Measurements from ENCODE around the gene SIGLEC1.

SIGLEC1 gene

DNA sequence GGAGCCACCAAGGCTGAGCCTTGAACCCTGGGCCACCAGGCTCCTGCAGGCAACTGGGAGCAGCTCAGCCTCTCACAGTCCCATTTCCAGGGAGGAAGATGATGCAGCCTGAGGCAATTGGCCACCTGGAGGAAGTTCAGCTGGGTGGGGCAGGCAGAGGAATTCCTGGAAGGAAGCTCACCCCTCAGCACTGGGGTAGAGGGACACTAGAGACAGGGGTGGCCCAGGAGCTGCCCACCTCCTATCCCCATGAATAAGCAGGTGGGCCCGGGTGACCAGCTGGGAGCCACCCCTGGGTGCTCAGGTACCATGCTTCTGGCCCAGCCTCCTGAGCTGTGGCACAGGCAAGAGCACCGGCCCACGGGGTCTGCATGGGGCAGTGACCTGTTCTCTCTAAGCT, 16.5 kb upstream of the SIGLEC1 start:
- TF ChIP-seq OSR1 (CRISPR knock-in tag; IDR thresholded peaks at IDR 0.05) (no peak), CSRNP3 (CRISPR knock-in tag; IDR thresholded peaks at IDR 0.05) (no peak)
- no peak for ATAC-seq

DNA sequence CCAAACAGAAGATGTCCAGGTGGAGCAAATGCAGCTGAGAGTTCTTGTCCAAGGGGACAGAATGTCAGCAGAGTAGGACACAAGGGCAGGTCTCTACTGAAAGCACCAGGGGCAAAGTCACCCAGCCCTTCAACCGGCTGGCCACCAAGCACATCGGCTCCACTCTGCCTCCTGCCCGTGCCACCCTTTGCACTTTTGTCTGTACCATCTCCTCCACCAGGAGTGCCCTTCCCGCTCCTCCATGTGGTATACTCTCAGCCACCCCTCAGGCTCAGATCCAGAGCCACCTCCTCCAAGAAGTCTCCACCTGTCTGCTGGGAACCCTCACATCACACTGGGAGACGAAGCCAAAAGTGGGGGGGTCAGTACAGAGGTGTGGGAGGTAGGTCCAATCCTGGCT, 16.0 kb upstream of the SIGLEC1 start:
- no peak for TF ChIP-seq ZC3H10 (CRISPR knock-in tag; IDR thresholded peaks at IDR 0.05)
- TF ChIP-seq, protein P1, sequence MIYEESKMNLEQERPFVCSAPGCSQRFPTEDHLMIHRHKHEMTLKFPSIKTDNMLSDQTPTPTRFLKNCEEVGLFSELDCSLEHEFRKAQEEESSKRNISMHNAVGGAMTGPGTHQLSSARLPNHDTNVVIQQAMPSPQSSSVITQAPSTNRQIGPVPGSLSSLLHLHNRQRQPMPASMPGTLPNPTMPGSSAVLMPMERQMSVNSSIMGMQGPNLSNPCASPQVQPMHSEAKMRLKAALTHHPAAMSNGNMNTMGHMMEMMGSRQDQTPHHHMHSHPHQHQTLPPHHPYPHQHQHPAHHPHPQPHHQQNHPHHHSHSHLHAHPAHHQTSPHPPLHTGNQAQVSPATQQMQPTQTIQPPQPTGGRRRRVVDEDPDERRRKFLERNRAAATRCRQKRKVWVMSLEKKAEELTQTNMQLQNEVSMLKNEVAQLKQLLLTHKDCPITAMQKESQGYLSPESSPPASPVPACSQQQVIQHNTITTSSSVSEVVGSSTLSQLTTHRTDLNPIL (CRISPR knock-in tag; IDR thresholded peaks at IDR 0.05; ENCODE audit: low read depth) = no peak
- TF ChIP-seq CSDC2 (CRISPR knock-in tag; IDR thresholded peaks at IDR 0.05) = no peak
- TF ChIP-seq ZFP30 (CRISPR knock-in tag; IDR thresholded peaks at IDR 0.05) = no peak
- TF ChIP-seq TCF4 (CRISPR knock-in tag; IDR thresholded peaks at IDR 0.05; ENCODE audit: borderline replicate concordance) = no peak
- TF ChIP-seq ZNF8 (CRISPR knock-in tag; IDR thresholded peaks at IDR 0.05) = no peak

DNA sequence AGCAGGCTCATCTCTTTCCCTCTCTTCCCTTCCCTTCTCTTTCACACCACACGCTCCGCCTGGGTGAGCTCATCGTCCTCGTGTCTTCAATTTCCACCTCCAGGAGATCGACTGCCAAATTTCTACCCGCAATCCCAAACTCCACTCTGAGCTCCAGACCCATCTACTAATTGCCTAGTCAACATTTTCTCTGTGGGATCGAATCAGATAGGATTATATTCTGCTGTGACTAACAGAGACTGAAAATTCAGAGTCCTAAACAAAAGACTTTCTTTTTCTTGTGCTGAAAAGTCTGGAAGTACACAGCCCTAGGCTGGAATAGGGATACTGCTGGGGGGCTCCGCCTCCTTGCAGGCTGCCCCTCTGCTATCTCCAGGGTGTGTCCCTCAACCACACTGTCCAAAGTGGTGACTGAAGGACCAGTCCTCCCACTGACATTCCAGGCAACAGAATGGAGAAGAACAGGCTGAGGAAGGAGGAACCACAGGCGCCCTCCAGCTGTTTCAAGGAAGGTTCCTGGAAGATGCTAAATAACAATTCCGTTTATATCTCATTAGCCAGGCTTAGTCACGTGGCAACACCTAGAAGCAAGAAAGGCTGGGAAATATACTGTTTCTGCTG, 15.1 kb upstream of the SIGLEC1 start:
- TF ChIP-seq ZNF70 (CRISPR knock-in tag; IDR thresholded peaks at IDR 0.05) = no peak
- TF ChIP-seq CSDC2 (CRISPR knock-in tag; IDR thresholded peaks at IDR 0.05) = no peak
- TF ChIP-seq BACH2 (CRISPR knock-in tag; IDR thresholded peaks at IDR 0.05; ENCODE audit: borderline replicate concordance) = no peak
- no peak for TF ChIP-seq ARNTL (CRISPR knock-in tag; IDR thresholded peaks at IDR 0.05; ENCODE audit: borderline replicate concordance, low read depth)
- TF ChIP-seq, protein P2, sequence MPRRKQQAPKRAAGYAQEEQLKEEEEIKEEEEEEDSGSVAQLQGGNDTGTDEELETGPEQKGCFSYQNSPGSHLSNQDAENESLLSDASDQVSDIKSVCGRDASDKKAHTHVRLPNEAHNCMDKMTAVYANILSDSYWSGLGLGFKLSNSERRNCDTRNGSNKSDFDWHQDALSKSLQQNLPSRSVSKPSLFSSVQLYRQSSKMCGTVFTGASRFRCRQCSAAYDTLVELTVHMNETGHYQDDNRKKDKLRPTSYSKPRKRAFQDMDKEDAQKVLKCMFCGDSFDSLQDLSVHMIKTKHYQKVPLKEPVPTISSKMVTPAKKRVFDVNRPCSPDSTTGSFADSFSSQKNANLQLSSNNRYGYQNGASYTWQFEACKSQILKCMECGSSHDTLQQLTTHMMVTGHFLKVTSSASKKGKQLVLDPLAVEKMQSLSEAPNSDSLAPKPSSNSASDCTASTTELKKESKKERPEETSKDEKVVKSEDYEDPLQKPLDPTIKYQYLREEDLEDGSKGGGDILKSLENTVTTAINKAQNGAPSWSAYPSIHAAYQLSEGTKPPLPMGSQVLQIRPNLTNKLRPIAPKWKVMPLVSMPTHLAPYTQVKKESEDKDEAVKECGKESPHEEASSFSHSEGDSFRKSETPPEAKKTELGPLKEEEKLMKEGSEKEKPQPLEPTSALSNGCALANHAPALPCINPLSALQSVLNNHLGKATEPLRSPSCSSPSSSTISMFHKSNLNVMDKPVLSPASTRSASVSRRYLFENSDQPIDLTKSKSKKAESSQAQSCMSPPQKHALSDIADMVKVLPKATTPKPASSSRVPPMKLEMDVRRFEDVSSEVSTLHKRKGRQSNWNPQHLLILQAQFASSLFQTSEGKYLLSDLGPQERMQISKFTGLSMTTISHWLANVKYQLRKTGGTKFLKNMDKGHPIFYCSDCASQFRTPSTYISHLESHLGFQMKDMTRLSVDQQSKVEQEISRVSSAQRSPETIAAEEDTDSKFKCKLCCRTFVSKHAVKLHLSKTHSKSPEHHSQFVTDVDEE (CRISPR knock-in tag; IDR thresholded peaks at IDR 0.05) = no peak
- peak; percentile 32 for ATAC-seq

More for the DNA sequence above, 16.0 kb upstream of the SIGLEC1 start:
- peak; percentile 25; the same call in 2 of the 3 replicates for ATAC-seq

DNA sequence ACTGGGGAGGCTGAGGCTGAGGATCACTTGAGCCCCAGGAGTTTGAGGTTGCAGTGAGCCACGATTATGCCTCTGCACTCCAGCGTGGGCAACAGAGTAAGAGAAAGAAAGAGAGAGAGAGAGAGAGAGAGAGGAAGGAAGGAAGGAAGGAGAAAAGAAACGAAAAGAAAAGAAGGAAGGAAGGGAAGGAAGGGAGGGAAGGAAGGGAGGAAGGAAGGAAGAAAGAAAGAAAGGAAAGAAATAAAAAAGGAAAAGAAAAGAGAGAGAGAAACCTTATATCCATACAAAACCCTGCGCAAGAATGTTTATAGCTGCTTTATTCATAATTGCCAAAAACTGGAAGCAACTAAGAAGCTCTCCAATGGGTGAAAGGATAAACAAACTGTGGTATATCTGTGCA, 12.0 kb upstream of the SIGLEC1 start:
- TF ChIP-seq POU6F1 (CRISPR knock-in tag; IDR thresholded peaks at IDR 0.05; ENCODE audit: borderline replicate concordance, low read depth) = no peak
- no peak for TF ChIP-seq ESRRG (CRISPR knock-in tag; IDR thresholded peaks at IDR 0.05)
- TF ChIP-seq, protein P3, sequence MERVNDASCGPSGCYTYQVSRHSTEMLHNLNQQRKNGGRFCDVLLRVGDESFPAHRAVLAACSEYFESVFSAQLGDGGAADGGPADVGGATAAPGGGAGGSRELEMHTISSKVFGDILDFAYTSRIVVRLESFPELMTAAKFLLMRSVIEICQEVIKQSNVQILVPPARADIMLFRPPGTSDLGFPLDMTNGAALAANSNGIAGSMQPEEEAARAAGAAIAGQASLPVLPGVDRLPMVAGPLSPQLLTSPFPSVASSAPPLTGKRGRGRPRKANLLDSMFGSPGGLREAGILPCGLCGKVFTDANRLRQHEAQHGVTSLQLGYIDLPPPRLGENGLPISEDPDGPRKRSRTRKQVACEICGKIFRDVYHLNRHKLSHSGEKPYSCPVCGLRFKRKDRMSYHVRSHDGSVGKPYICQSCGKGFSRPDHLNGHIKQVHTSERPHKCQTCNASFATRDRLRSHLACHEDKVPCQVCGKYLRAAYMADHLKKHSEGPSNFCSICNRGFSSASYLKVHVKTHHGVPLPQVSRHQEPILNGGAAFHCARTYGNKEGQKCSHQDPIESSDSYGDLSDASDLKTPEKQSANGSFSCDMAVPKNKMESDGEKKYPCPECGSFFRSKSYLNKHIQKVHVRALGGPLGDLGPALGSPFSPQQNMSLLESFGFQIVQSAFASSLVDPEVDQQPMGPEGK (CRISPR knock-in tag; IDR thresholded peaks at IDR 0.05; ENCODE audit: borderline replicate concordance) = no peak
- no peak for TF ChIP-seq CSRNP3 (CRISPR knock-in tag; IDR thresholded peaks at IDR 0.05)
- TF ChIP-seq SNAI2 (CRISPR knock-in tag; IDR thresholded peaks at IDR 0.05) = no peak
- no peak for TF ChIP-seq ZFP30 (CRISPR knock-in tag; IDR thresholded peaks at IDR 0.05)
- no peak for ATAC-seq

All from SK-N-SH treated with all-trans-retinoic acid at 6 μM for 48 hours (cell line).